ENCODE measurements around the gene KDM1A. TPM values are rescaled to one million over a fixed set of nuclear protein-coding genes. Genes with fewer than 3 reads are reported as not detected.
"Not testable (repeated sequence)": the region's sequence is repeated elsewhere in the genome, so short reads cannot be mapped to it uniquely, and the experiment has no call there.

The KDM1A gene
- total and polyA plus RNA-seq, 2 of the 13 experiments (the other 11 are each of a cell fraction or from before 2014, with no cell fraction given), result 81.3 to 173 TPM

DNA sequence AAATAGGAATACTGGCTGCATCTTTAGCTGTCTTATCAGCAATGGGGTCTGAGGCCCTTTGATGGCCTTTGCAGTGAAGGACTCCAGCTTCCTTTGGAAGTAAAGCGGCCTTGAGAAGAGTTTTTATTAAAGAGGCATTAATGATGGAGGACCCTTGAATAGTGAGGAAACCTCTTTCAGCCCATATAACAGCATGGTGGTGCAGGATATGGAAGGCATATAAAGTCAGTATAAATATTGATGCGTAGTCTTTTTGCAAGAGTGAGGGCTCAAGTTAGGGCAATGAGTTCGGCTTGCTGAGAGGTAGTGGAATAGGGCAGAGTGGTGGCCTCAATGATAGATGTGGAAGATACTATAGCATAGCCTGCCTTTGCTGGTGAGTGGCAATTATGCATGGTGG, 19.1 kb upstream of the KDM1A start:
- H3K36me3 ChIP-seq (replicated peaks in 1 of 2; ENCODE audit: control insufficient read depth in 1 of 2, insufficient read depth in 2 of 2, low read length in 2 of 2); DNase-seq (ENCODE audit: low spot score); H3K9me3 ChIP-seq (ENCODE audit: low read length); BruUV-seq (replicated peaks); in situ Hi-C loops (cut with HindIII; ENCODE audit: extremely low pct_ligation_motif_present, low pct_unique_long_range_greater_than_20kb); H3K4me2 ChIP-seq (ENCODE audit: low read depth, low read length); H3K4me3 ChIP-seq (replicated peaks in 1 of 3; ENCODE audit: insufficient read depth in 1 of 3, low read depth in 2 of 3, low read length in 3 of 3); H3K79me2 ChIP-seq (ENCODE audit: insufficient read depth, low read length); H3K4me1 ChIP-seq (ENCODE audit: insufficient read depth, low read length); intact Hi-C loops (cut with micrococcal nuclease; ENCODE audit: unreplicated experiment); H3K9ac ChIP-seq (ENCODE audit: insufficient read depth, low read depth, low read length); FAIRE-seq; H3K27ac ChIP-seq (ENCODE audit: extremely low read length, insufficient read depth, low read length); H2AFZ ChIP-seq (ENCODE audit: low read length); POLR2A ChIA-PET; CTCF ChIA-PET (ENCODE audit: low intra/inter-chr PET ratio, low total read pairs); H4K20me1 ChIP-seq (ENCODE audit: insufficient read depth, low read length); ATAC-seq: not testable (repeated sequence)
- peaks cover 1 to 15% of the 10 kb centered on the region in 2 experiments; a peak in 2 of 5 replicates for H3K27me3 ChIP-seq (ENCODE audit: control insufficient read depth in 1 of 2, insufficient read depth in 2 of 2, low read length in 2 of 2)
- 15% methylated on average over 3 of the region's 3 CpGs for WGBS (ENCODE audit: low lambda C conversion rate)

DNA sequence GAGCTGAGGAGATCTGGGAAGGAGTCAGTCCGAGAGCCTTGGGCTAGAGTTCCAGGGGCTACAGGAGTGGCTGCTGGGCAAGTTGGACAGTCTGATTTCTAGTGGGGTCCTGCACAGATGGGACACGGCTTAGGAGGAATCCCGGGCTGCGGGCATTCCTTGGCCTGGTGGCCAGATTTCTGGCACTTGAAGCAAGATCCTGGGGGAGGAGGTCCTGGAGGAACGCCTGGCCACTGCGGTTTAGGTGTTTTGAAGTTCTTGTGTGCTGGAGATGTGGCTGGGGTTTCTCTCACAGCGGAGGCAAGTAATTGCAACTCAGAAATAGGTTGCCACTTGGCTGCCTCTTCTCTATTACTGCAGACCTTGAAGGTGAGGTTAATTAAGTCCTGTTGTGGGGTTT, 17.1 kb upstream of the KDM1A start:
- H3K27ac ChIP-seq (ENCODE audit: extremely low read length, insufficient read depth, low read length); H3K4me2 ChIP-seq (ENCODE audit: low read depth, low read length); FAIRE-seq; H2AFZ ChIP-seq (ENCODE audit: low read length); H3K36me3 ChIP-seq (replicated peaks in 1 of 2; ENCODE audit: control insufficient read depth in 1 of 2, insufficient read depth in 2 of 2, low read length in 2 of 2); CTCF ChIA-PET (ENCODE audit: low intra/inter-chr PET ratio, low total read pairs); H3K79me2 ChIP-seq (ENCODE audit: insufficient read depth, low read length); ATAC-seq; DNase-seq (ENCODE audit: low spot score); in situ Hi-C loops (cut with HindIII; ENCODE audit: extremely low pct_ligation_motif_present, low pct_unique_long_range_greater_than_20kb); H3K9ac ChIP-seq (ENCODE audit: insufficient read depth, low read depth, low read length); H3K9me3 ChIP-seq (ENCODE audit: low read length); H4K20me1 ChIP-seq (ENCODE audit: insufficient read depth, low read length); POLR2A ChIA-PET; H3K4me3 ChIP-seq (replicated peaks in 1 of 3; ENCODE audit: insufficient read depth in 1 of 3, low read depth in 2 of 3, low read length in 3 of 3); BruUV-seq (replicated peaks); intact Hi-C loops (cut with micrococcal nuclease; ENCODE audit: unreplicated experiment); H3K4me1 ChIP-seq (ENCODE audit: insufficient read depth, low read length): not testable (repeated sequence)
- 30% methylated on average over 4 of the region's 7 CpGs for WGBS (ENCODE audit: low lambda C conversion rate)
- peaks cover 1 to 20% of the 10 kb centered on the region in 2 experiments; a peak in 2 of 5 replicates for H3K27me3 ChIP-seq (ENCODE audit: control insufficient read depth in 1 of 2, insufficient read depth in 2 of 2, low read length in 2 of 2)

DNA sequence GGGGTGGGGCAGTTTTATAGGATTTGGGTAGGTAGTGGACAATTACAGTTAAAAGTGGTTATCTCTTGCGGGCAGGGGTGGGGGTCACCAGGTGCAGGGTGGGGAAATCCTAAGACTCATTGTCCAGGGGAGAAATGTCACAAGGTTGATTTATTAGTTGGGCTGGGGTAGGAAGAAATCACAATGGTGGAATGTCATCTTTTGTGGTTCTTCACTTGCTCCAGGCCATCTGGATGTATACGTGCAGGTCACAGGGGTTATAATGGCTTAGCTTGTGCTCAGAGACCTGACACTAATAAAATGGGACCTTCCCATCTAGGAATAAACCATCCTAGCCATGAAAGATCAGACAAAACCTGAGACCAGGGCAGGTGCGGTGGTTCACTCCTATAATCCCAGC, 15.2 kb upstream of the KDM1A start:
- no peaks in the 10 kb centered on the region for H4K20me1 ChIP-seq (ENCODE audit: insufficient read depth, low read length)
- DNase-seq (ENCODE audit: low spot score) (no peak), ATAC-seq (no peak), FAIRE-seq (no peak)
- H3K4me1 ChIP-seq (ENCODE audit: insufficient read depth, low read length), result peaks cover 7% of the 10 kb centered on the region; the same call in 1 of the 2 replicates
- POLR2A ChIA-PET, result no interaction called here
- no peak overlapping the region for H2AFZ ChIP-seq (ENCODE audit: low read length)
- no peak overlapping the region for H3K4me2 ChIP-seq (ENCODE audit: low read depth, low read length)
- BruUV-seq (replicated peaks), result no TSS peak
- in situ Hi-C loops (cut with HindIII; ENCODE audit: extremely low pct_ligation_motif_present, low pct_unique_long_range_greater_than_20kb), result no loop called here
- H3K27ac ChIP-seq (ENCODE audit: extremely low read length, insufficient read depth, low read length), result no peak overlapping the region
- CTCF ChIA-PET (ENCODE audit: low intra/inter-chr PET ratio, low total read pairs), result no interaction called here
- no peaks in the 10 kb centered on the region for H3K36me3 ChIP-seq (replicated peaks in 1 of 2; ENCODE audit: control insufficient read depth in 1 of 2, insufficient read depth in 2 of 2, low read length in 2 of 2)
- H3K27me3 ChIP-seq (ENCODE audit: control insufficient read depth in 1 of 2, insufficient read depth in 2 of 2, low read length in 2 of 2), result peaks cover 1 to 16% of the 10 kb centered on the region in 2 experiments; a peak in 2 of 5 replicates
- intact Hi-C loops (cut with micrococcal nuclease; ENCODE audit: unreplicated experiment), result no loop called here
- no peaks in the 10 kb centered on the region for H3K79me2 ChIP-seq (ENCODE audit: insufficient read depth, low read length)
- H3K9me3 ChIP-seq (ENCODE audit: low read length), result no peaks in the 10 kb centered on the region
- 37% methylated on average over 3 of the region's 3 CpGs for WGBS (ENCODE audit: low lambda C conversion rate)
- no peak overlapping the region for H3K4me3 ChIP-seq (replicated peaks in 1 of 3; ENCODE audit: insufficient read depth in 1 of 3, low read depth in 2 of 3, low read length in 3 of 3)
- H3K9ac ChIP-seq (ENCODE audit: insufficient read depth, low read depth, low read length), result no peak overlapping the region
- TF ChIP-seq PHF21A (CRISPR knock-in tag; IDR thresholded peaks at IDR 0.05) (no peak), CREB1 (IDR thresholded peaks at IDR 0.05) (no peak), CREB1 (CRISPR knock-in tag; IDR thresholded peaks at IDR 0.05) (no peak), SP1 (IDR thresholded peaks at IDR 0.05) (no peak), SP1 (CRISPR knock-in tag; IDR thresholded peaks at IDR 0.05) (no peak), ADNP (CRISPR knock-in tag; IDR thresholded peaks at IDR 0.05) (no peak), ZNF337 (CRISPR knock-in tag; IDR thresholded peaks at IDR 0.05; ENCODE audit: borderline replicate concordance, low read depth) (no peak), ZNF703 (CRISPR knock-in tag; IDR thresholded peaks at IDR 0.05; ENCODE audit: borderline replicate concordance) (no peak), ZFP91 (CRISPR knock-in tag; IDR thresholded peaks at IDR 0.05; ENCODE audit: borderline replicate concordance) (no peak), MXD4 (CRISPR knock-in tag; IDR thresholded peaks at IDR 0.05) (no peak), JUNB (CRISPR knock-in tag; IDR thresholded peaks at IDR 0.05; ENCODE audit: borderline replicate concordance) (no peak), RARG (CRISPR knock-in tag; IDR thresholded peaks at IDR 0.05; ENCODE audit: low read depth) (no peak), ZKSCAN8 (CRISPR knock-in tag; IDR thresholded peaks at IDR 0.05; ENCODE audit: borderline replicate concordance) (no peak)

Measured in HepG2 (cell line).